ENCODE results near the gene PGM3.

PGM3 gene

GRCh38 chr6:83167726-83168278 lies 25.3 kb downstream of the PGM3 start:
- H3K4me3 ChIP-seq: no peak overlapping the region
- TF ChIP-seq CTCF (IDR thresholded peaks at IDR 0.05): no peak
- H3K27ac ChIP-seq: no peak overlapping the region
- DNase-seq (ENCODE audit: low spot score): no peak

GRCh38 chr6:83160167-83160566 lies 32.9 kb downstream of the PGM3 start:
- peak overlapping the region in 1 of 2 donors; percentile 17 for H3K27ac ChIP-seq
- H3K4me3 ChIP-seq: no peak overlapping the region
- TF ChIP-seq CTCF (IDR thresholded peaks at IDR 0.05): no peak
- no peak for DNase-seq (ENCODE audit: low spot score)

- Histone ChIP-seq H3K27ac (no peak overlapping the region), H3K4me3 (no peak overlapping the region)
- DNase-seq (ENCODE audit: low spot score): no peak
- TF ChIP-seq CTCF (IDR thresholded peaks at IDR 0.05): no peak
Measured at GRCh38 chr6:83155794-83156193, 37.3 kb downstream of the PGM3 start.

GRCh38 chr6:83153883-83154521 lies 39.1 kb downstream of the PGM3 start:
- DNase-seq (ENCODE audit: low spot score): no peak
- Histone ChIP-seq H3K27ac (no peak overlapping the region), H3K4me3 (no peak overlapping the region)
- no peak for TF ChIP-seq CTCF (IDR thresholded peaks at IDR 0.05)

- no peak for DNase-seq (ENCODE audit: low spot score)
- TF ChIP-seq CTCF (IDR thresholded peaks at IDR 0.05): no peak
- no peak overlapping the region for H3K27ac ChIP-seq
- H3K4me3 ChIP-seq: no peak overlapping the region
Measured at GRCh38 chr6:83152913-83153312, 40.2 kb downstream of the PGM3 start.

- no peak for TF ChIP-seq CTCF (IDR thresholded peaks at IDR 0.05)
- no peak for DNase-seq (ENCODE audit: low spot score)
- Histone ChIP-seq H3K4me3 (no peak overlapping the region), H3K27ac (no peak overlapping the region)
Measured at GRCh38 chr6:83151114-83151513, 42.0 kb downstream of the PGM3 start.

- Histone ChIP-seq H3K27ac (no peak overlapping the region), H3K4me3 (no peak overlapping the region)
- TF ChIP-seq CTCF (IDR thresholded peaks at IDR 0.05): no peak
- DNase-seq (ENCODE audit: low spot score): no peak
Measured at GRCh38 chr6:83138758-83139157, 54.3 kb downstream of the PGM3 start.
